A549 (cell line): ENCODE measurements around the gene C2orf66. TPM values are rescaled to one million over a fixed set of nuclear protein-coding genes. Genes with fewer than 3 reads are reported as not detected.

ENCODE experiments used
- ATAC-seq, 2 experiments: fragments of 200-7000 bp in 1 of 2; fragments of >200 bp in 1 of 2; cut with Nextera tagmentation in 1 of 2; cut with Tn5 transposase in 1 of 2; 3 replicates each; pipeline versions ENCODE4 v1.8.0 to v1.9.1; 2018 to 2020; ENCODE audit warnings: mild to moderate bottlenecking in 1 of 2, moderate library complexity in 1 of 2
- CTCF ChIA-PET: fragments of 300-600 bp; sonication (Branson Sonifier 250); formaldehyde crosslinking; extraction: SDS; loops from one replicate; lab custom pipeline; 2021; ENCODE audit warnings: antibody characterized with exemption, inconsistent platforms; lab: Yijun Ruan, JAX
- POLR2A ChIA-PET: fragments of 350-600 bp; formaldehyde crosslinking; extraction: SDS; loops from one replicate; lab custom pipeline; 2021; ENCODE audit warnings: antibody characterized with exemption, inconsistent platforms; lab: Yijun Ruan, JAX
- DNase-seq, 2 experiments: peaks; one replicate each; pipeline versions ENCODE4 v3.0.0 to v3.0.0-alpha.2; 2011 to 2016; ENCODE audit warnings: low read depth in 1 of 2, low spot score in 1 of 2
- FAIRE-seq: peaks from 2 replicates; lab custom pipeline; 2011; peaks lifted over from hg19 to GRCh38; lab: Jason Lieb, UNC
- H3K27ac ChIP-seq, 2 experiments: fragments of >200 bp; sonication (Bioruptor Twin); formaldehyde crosslinking; 3 replicates each; pipeline ENCODE4 v1.5.1; 2016 to 2017
- H3K4me1 ChIP-seq: fragments of >200 bp; sonication (Bioruptor Twin); formaldehyde crosslinking; 3 replicates; pipeline ENCODE4 v1.6.1; 2016
- H3K4me2 ChIP-seq: fragments of >200 bp; sonication (Bioruptor Twin); formaldehyde crosslinking; 3 replicates; pipeline ENCODE4 v1.6.1; 2016
- H3K4me3 ChIP-seq: fragments of >200 bp; sonication (Bioruptor Twin); formaldehyde crosslinking; 3 replicates; pipeline ENCODE4 v1.5.1; 2016
- H3K9me3 ChIP-seq: fragments of >200 bp; sonication (Bioruptor Twin); formaldehyde crosslinking; 3 replicates; pipeline ENCODE4 v1.6.1; 2016
- ATOH8 ChIP-seq: fragments of 250-450 bp; sonication (Bioruptor Pico); IDR thresholded peaks from 2 replicates; pipeline ENCODE4 v1.5.0; 2020; ENCODE audit warnings: low read depth, mild to moderate bottlenecking, moderate library complexity
- BCL3 ChIP-seq: fragments of >200 bp; sonication (Bioruptor Twin); formaldehyde crosslinking; IDR thresholded peaks from 3 replicates; pipeline ENCODE4 v1.6.1; 2016
- BHLHE40 ChIP-seq: IDR thresholded peaks from 2 replicates; pipeline ENCODE4 v1.6.1; 2012; ENCODE audit warnings: low read depth, low read length, inconsistent platforms
- CBX2 ChIP-seq: fragments of 200-600 bp; sonication (generic); IDR thresholded peaks from 2 replicates; pipeline ENCODE4 v1.6.1; 2016; ENCODE audit warnings: low read depth, mild to moderate bottlenecking, borderline replicate concordance
- CEBPB ChIP-seq, 2 experiments: fragments of >200 bp in 1 of 2; sonication (Bioruptor Twin) in 1 of 2; formaldehyde crosslinking in 1 of 2; IDR thresholded peaks; 2 replicates each; pipeline ENCODE4 v1.6.1; 2012 to 2016
- CTCF ChIP-seq: fragments of >200 bp; sonication (Bioruptor Twin); formaldehyde crosslinking; IDR thresholded peaks from 3 replicates; pipeline ENCODE4 v1.5.1; 2016
- EHMT2 ChIP-seq: fragments of 200-600 bp; sonication (generic); IDR thresholded peaks from 2 replicates; pipeline ENCODE4 v1.6.1; 2016; ENCODE audit warnings: antibody characterized with exemption, low read depth, mild to moderate bottlenecking, moderate library complexity
- ESRRA ChIP-seq: fragments of 150-350 bp; IDR thresholded peaks from 2 replicates; pipeline ENCODE4 v1.6.1; 2014; ENCODE audit warnings: mild to moderate bottlenecking, low read length, borderline replicate concordance
- FOSL2 ChIP-seq, 2 experiments: fragments of 450-650 bp in 1 of 2; fragments of >200 bp in 1 of 2; sonication (Bioruptor Twin) in 1 of 2; formaldehyde crosslinking; IDR thresholded peaks; 2 replicates each; pipeline versions ENCODE4 v1.5.0 to v1.6.1; 2016 to 2020; ENCODE audit warnings: mild to moderate bottlenecking in 1 of 2, moderate library complexity in 1 of 2
- FOXS1 ChIP-seq: fragments of 250-450 bp; sonication (Bioruptor Pico); IDR thresholded peaks from 2 replicates; pipeline ENCODE4 v1.5.0; 2020; ENCODE audit warnings: mild to moderate bottlenecking, moderate library complexity
- HES2 ChIP-seq: fragments of >200 bp; sonication (Bioruptor Twin); formaldehyde crosslinking; IDR thresholded peaks from 2 replicates; pipeline ENCODE4 v1.6.1; 2016
- HOXB5 ChIP-seq: fragments of 250-450 bp; sonication (Bioruptor Pico); IDR thresholded peaks from 2 replicates; pipeline ENCODE4 v1.5.0; 2020; ENCODE audit warnings: mild to moderate bottlenecking, moderate library complexity
- JUN ChIP-seq, 2 experiments: fragments of >200 bp; sonication (Bioruptor Twin); formaldehyde crosslinking; IDR thresholded peaks; 2 replicates in 1 of 2; 3 replicates in 1 of 2; pipeline ENCODE4 v1.6.1; 2016 to 2017
- MAFK ChIP-seq: fragments of 450-650 bp; IDR thresholded peaks from 2 replicates; pipeline ENCODE4 v1.6.1; 2014; ENCODE audit not compliant: partially characterized antibody
- MYC ChIP-seq: IDR thresholded peaks from 2 replicates; pipeline ENCODE4 v1.6.1; 2012; ENCODE audit warnings: mild to moderate bottlenecking, inconsistent platforms, low read length, improper control_type of control experiment, borderline replicate concordance
- NFE2L2 ChIP-seq: fragments of 150-350 bp; conservative IDR thresholded peaks from 2 replicates; pipeline ENCODE4 v1.6.1; 2014; ENCODE audit warnings: low read length
- NPAS2 ChIP-seq: fragments of 250-450 bp; sonication (Bioruptor Pico); IDR thresholded peaks from 2 replicates; pipeline ENCODE4 v1.8.0; 2022; ENCODE audit warnings: mild to moderate bottlenecking, moderate library complexity, borderline replicate concordance
- PHF8 ChIP-seq: fragments of 200-600 bp; sonication (generic); IDR thresholded peaks from 2 replicates; pipeline ENCODE4 v1.6.1; 2016; ENCODE audit warnings: low read depth, mild to moderate bottlenecking, antibody characterized with exemption, moderate library complexity, borderline replicate concordance
- RAD21 ChIP-seq, 2 experiments: fragments of >200 bp in 1 of 2; sonication (Bioruptor Twin) in 1 of 2; formaldehyde crosslinking in 1 of 2; IDR thresholded peaks in 1 of 2; conservative IDR thresholded peaks in 1 of 2; 2 replicates in 1 of 2; 3 replicates in 1 of 2; pipeline ENCODE4 v1.6.1; 2012 to 2018; ENCODE audit warnings: inconsistent platforms in 1 of 2
- RNF2 ChIP-seq: fragments of 200-600 bp; sonication (generic); IDR thresholded peaks from 2 replicates; pipeline ENCODE4 v1.6.1; 2016; ENCODE audit warnings: low read depth, mild to moderate bottlenecking, antibody characterized with exemption, moderate library complexity, borderline replicate concordance
- SMC3 ChIP-seq: fragments of >200 bp; sonication (Bioruptor Twin); formaldehyde crosslinking; IDR thresholded peaks from 3 replicates; pipeline ENCODE4 v1.6.1; 2018; ENCODE audit warnings: inconsistent platforms
- ZFP36 ChIP-seq: fragments of 450-650 bp; IDR thresholded peaks from 2 replicates; pipeline ENCODE4 v1.6.1; 2014; ENCODE audit warnings: borderline replicate concordance; ENCODE audit not compliant: partially characterized antibody
- ZNF302 ChIP-seq: fragments of 250-450 bp; sonication (Bioruptor Pico); IDR thresholded peaks from 2 replicates; pipeline ENCODE4 v1.9.0; 2021; ENCODE audit warnings: inconsistent platforms, mild to moderate bottlenecking, moderate library complexity
- WGBS: methylation state at CpG from one replicate; pipeline ENCODE4 v1.1.6; 2017; ENCODE audit errors: missing lambda C conversion rate; 5-methylcytosine and 5-hydroxymethylcytosine counted together
- polyA plus RNA-seq, 4 experiments: library from polyadenylated mRNA; depleted of rRNA in 3 of 4; stranded (reverse); fragments of >200 nt; fragmentation: RNase III in 1 of 4; extraction: RNeasy Plus Mini Kit Qiagen cat#74134 plus additional on column Dnase treatment in 1 of 4; gene quantifications; 2 replicates in 3 of 4; 3 replicates in 1 of 4; pipeline ENCODE4 v1.2.3, GENCODE V29; 2011 to 2017
- TF ChIP-seq, protein P1 (sequence below): fragments of 450-650 bp; IDR thresholded peaks from 2 replicates; pipeline ENCODE4 v1.6.1; 2014; ENCODE audit warnings: antibody characterized with exemption

Gene C2orf66
- polyA plus RNA-seq, 2 of the 4 experiments (the other 2 are of a cell fraction), result 0.08 to 0.28 TPM

DNA sequence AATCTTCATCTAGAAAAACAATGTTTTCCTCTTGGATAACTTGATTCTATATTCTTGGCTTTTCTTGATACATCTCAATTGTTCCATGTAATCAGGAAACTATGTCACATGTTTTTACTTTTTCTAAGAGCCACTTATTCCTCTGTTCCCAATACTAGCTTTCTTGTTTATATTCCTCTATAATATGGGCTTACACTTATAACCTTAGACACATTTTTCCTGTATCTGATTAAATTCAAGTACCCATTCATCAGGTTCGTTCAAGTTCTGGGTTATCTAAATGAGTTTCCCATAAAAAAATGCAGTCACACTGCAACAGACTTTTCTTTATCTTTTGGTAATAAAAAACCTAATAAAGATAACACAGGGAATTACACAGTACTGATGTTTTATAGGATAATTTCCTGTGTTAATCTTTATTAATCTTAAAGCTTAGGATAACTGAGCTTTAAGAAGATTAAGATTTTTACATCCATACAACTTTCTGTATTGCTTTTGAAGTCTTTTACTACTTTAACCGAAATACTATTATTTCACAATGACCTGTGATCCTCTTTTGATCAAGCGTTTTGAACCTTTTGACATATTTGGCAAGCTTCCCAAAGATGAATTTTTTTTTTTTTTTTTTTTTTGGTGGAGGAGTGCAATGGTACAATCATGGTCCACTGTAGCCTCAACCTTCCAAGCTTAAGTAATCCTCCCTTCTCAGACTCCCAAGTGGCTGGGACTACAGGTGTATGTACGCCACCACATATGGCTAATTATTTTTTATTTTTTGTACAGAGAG, 44.3 kb upstream of the C2orf66 start:
- ChIA-PET CTCF (no interaction called here), POLR2A (no interaction called here)
- WGBS, result 79% methylated on average over 4 of the region's 4 CpGs

DNA sequence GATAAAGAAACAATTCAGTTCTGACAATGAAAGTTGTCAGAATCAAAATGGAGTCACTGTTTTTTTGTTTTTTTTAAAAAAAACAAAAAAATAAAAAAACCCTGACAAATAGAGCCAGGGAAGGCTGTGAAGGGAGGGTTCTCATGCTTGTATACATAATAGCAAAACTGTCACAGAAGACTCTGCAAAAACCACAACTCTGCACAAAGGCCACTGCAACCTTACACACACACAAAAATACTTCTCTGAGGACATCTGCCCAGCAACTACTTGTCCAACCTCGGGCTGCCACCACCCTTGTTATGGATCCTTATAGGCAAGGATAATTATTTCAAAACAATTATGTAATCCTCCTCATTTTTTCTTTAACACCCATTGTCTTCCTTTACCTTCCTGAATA, 41.9 kb upstream of the C2orf66 start:
- FAIRE-seq (no peak), DNase-seq (no peak), ATAC-seq (no peak)
- Histone ChIP-seq H3K9me3 (no peaks in the 10 kb centered on the region), H3K27ac (no peak overlapping the region), H3K4me2 (no peak overlapping the region), H3K4me3 (no peak overlapping the region), H3K4me1 (no peaks in the 10 kb centered on the region)
- ChIA-PET POLR2A (no interaction called here), CTCF (no interaction called here)
- 60% methylated on average over 1 of the region's 1 CpG for WGBS
- no peak for TF ChIP-seq CBX2
- TF ChIP-seq ESRRA, result no peak
- no peak for TF ChIP-seq ATOH8 (CRISPR knock-in tag)
- no peak for TF ChIP-seq ZFP36
- no peak for TF ChIP-seq HOXB5 (CRISPR knock-in tag)
- TF ChIP-seq EHMT2, result no peak
- TF ChIP-seq, protein P1, sequence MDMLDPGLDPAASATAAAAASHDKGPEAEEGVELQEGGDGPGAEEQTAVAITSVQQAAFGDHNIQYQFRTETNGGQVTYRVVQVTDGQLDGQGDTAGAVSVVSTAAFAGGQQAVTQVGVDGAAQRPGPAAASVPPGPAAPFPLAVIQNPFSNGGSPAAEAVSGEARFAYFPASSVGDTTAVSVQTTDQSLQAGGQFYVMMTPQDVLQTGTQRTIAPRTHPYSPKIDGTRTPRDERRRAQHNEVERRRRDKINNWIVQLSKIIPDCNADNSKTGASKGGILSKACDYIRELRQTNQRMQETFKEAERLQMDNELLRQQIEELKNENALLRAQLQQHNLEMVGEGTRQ, result no peak
- no peak for TF ChIP-seq BHLHE40
- TF ChIP-seq ZNF302 (CRISPR knock-in tag), result no peak

More for the DNA sequence above, 44.3 kb upstream of the C2orf66 start:
- H3K27ac ChIP-seq, result no peak overlapping the region
- TF ChIP-seq HES2 (no peak), JUN (IDR thresholded peaks at IDR 0.05) (no peak), FOXS1 (CRISPR knock-in tag) (no peak), MYC (no peak), RNF2 (no peak), NPAS2 (CRISPR knock-in tag) (no peak), ESRRA (no peak), BCL3 (no peak), FOSL2 (IDR thresholded peaks at IDR 0.05) (no peak), FOSL2 (CRISPR knock-in tag; IDR thresholded peaks at IDR 0.05) (no peak)
- ATAC-seq (no peak), FAIRE-seq (no peak), DNase-seq (no peak)
- H3K9me3 ChIP-seq, result no peaks in the 10 kb centered on the region
- H3K4me1 ChIP-seq, result no peaks in the 10 kb centered on the region
- H3K4me3 ChIP-seq, result no peak overlapping the region
- no peak overlapping the region for H3K4me2 ChIP-seq

DNA sequence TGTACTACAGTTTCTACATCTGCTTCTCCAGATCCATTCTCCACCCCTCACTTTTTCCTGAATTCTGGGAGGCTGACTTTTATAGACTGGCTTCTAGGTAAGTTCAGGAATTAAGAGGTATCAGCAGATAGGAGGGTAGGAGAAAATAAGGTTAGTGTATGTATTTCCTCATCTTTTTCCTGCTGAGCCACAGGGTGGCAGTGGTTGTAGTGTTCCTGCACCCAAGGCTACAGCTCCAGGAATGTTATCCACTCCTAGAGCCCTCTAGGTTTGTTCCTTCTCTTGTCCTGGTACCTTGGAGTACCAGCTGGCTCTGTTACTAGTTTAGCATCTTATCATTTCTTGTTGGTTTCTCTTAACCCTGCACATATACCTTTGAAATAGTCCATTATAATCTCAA, 40.7 kb upstream of the C2orf66 start:
- no peak overlapping the region for H3K4me2 ChIP-seq
- POLR2A ChIA-PET, result no interaction called here
- no peak for FAIRE-seq
- peak; percentile 2 to 58 for DNase-seq
- ATAC-seq, result peak; percentile 98 to 99
- H3K4me1 ChIP-seq, result no peaks in the 10 kb centered on the region
- H3K4me3 ChIP-seq, result no peak overlapping the region
- no peaks in the 10 kb centered on the region for H3K9me3 ChIP-seq
- CTCF ChIA-PET, result interaction anchor here (0.7 to 1.3 kb wide), 8 partner anchors 10 to 220 kb away, joined by 3 to 4 read pairs (median 3); no protein-coding TSS in a partner anchor
- H3K27ac ChIP-seq, result no peak overlapping the region
- TF ChIP-seq CEBPB (IDR thresholded peaks at IDR 0.05) (0 out of 4 replicates have a peak, but pooled peaks of 1 of the 2 experiments have one; percentile 11), PHF8 (no peak), NFE2L2 (no peak), RAD21 (conservative IDR thresholded peaks at IDR 0.05 in 1 of 2, IDR thresholded peaks at IDR 0.05 in 1 of 2) (peak; percentile 54 to 61; a peak in 4 of 5 replicates), CTCF (peak; percentile 56), RNF2 (no peak), SMC3 (peak; percentile 66), MAFK (no peak)
